ENCODE measurements around the gene FAF1. TPM values are rescaled to one million over a fixed set of nuclear protein-coding genes. Genes with fewer than 3 reads are reported as not detected.

FAF1 gene
- total and polyA plus RNA-seq, 9 of the 15 experiments (the other 6 are each of a cell fraction or from before 2014, with no cell fraction given): 48.7 to 225 (median 118) TPM

DNA sequence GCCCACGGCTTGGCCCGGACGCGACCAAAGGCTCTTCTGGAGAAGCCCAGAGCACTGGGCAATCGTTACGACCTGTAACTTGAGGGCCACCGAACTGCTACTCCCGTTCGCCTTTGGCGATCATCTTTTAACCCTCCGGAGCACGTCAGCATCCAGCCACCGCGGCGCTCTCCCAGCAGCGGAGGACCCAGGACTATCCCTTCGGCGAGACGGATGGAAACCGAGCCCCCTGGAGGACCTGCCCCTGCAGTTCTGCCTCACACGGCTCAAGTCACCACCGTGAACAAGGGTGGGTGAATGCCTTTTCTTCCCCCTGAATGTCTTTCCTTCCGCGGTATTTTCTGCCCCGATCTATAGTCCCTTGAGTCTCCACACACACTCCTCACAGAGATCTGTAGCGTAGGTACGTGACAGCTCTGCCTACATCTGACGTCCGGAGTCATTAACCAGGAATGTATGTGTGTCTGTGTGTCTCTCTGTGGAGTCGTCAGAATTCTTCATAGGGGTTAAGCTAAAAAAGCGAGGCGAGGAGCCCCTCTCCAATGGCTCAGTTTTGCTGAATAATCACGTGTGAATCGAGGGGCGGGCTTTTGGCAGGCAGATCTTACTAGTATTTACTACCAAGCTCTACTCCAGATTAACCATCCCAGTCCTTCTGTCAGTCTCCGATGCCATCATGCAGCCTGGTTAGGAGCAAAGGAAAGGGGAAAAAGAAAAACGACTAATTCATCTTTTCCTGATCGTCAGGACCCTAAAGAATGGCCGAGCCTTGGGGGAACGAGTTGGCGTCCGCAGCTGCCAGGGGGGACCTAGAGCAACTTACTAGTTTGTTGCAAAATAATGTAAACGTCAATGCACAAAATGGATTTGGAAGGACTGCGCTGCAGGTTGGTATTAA lies 9.8 kb upstream of the FAF1 start, which contains the start of gene CDKN2C (continued):
- TF ChIP-seq, protein P1, sequence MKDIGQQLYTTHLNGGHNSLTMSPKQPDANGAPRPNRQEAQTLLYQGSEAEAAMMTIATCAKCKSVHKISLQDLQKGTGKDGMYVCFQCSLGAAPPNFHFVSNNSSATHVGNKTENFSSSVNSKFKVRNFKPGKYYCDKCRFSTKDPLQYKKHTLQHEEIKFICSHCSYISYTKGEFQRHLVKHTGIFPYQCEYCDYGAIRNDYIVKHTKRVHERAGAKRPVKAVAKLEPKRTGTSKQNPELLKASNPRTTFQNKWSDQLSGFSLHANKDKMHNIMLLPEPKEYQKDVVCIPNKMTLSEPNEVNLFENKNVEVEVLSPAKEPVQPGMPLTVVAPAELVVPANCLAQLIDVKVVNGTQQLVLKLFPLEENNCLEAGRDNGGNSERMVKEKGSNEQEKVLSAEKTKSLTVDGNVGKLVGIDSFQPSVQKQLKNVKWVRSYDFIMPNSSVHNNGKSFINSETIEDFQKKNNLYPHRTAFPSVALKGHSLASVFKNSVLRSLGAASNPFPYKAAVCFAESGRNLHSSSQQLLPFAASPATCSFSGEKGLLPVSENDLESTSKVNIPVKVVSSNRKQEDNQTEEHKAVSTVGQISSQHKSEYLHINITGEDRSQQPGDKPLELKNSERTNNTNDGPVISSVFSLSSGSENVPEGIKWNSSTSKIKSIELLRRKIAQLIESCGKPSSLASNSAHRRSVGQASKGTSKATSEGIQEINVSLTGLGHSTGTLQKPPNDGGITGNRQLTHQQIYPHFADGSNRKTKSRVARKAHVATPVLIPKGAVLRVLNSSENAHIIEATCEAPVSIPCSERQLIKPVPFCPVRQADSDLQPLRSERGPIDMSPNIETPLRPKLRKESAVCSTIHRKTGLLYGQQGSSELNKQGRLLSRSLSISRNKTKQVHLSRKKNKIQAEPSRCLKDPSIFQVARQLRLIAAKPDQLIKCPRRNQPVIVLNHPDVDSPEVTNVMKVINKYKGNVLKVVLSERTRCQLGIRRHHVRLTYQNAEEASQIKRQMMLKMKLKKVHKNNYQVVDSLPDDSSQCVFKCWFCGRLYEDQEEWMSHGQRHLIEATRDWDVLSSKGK (CRISPR knock-in tag; IDR thresholded peaks at IDR 0.05): no peak
- TF ChIP-seq MAZ (CRISPR knock-in tag; conservative IDR thresholded peaks at IDR 0.05 in 1 of 2, IDR thresholded peaks at IDR 0.05 in 1 of 2) (peak; percentile 43 to 47; a peak in 3 of 4 replicates), ZC3H8 (IDR thresholded peaks at IDR 0.05) (no peak), ZNF165 (CRISPR knock-in tag; IDR thresholded peaks at IDR 0.05; ENCODE audit: borderline replicate concordance) (0 out of 2 replicates have a peak, but pooled peaks have one; percentile 52), HDAC1 (IDR thresholded peaks at IDR 0.05) (peak in 1 of 2 experiments; percentile 62; a peak in 1 of 4 replicates), L3MBTL2 (IDR thresholded peaks at IDR 0.05) (peak; percentile 34; the same call in 1 of the 2 replicates), ESRRB (CRISPR knock-in tag; IDR thresholded peaks at IDR 0.05; ENCODE audit: borderline replicate concordance) (no peak), E2F3 (CRISPR knock-in tag; IDR thresholded peaks at IDR 0.05) (0 out of 2 replicates have a peak, but pooled peaks have one; percentile 22), FOXM1 (IDR thresholded peaks at IDR 0.05; ENCODE audit: low read depth) (no peak), FOXM1 (CRISPR knock-in tag; IDR thresholded peaks at IDR 0.05; ENCODE audit: low read depth) (0 out of 2 replicates have a peak, but pooled peaks have one; percentile 50), NFIX (CRISPR knock-in tag; IDR thresholded peaks at IDR 0.05; ENCODE audit: low read depth) (no peak), ZNF436 (CRISPR knock-in tag; IDR thresholded peaks at IDR 0.05) (no peak), HSF4 (CRISPR knock-in tag; IDR thresholded peaks at IDR 0.05; ENCODE audit: borderline replicate concordance) (no peak), SMAD3 (CRISPR knock-in tag; conservative IDR thresholded peaks at IDR 0.05) (no peak), HDGF (IDR thresholded peaks at IDR 0.05) (0 out of 2 replicates have a peak, but pooled peaks have one; percentile 11), NEUROD1 (IDR thresholded peaks at IDR 0.05; ENCODE audit: borderline replicate concordance, low read depth, low read length, partially characterized antibody) (peak; percentile 9), ZBTB7A (IDR thresholded peaks at IDR 0.05; ENCODE audit: borderline replicate concordance, control insufficient read depth, low read depth, low read length) (peak; percentile 63; the same call in 1 of the 2 replicates), RBM34 (IDR thresholded peaks at IDR 0.05; ENCODE audit: borderline replicate concordance, insufficient read depth, low read length) (no peak), THRAP3 (IDR thresholded peaks at IDR 0.05; ENCODE audit: borderline replicate concordance) (no peak)
- TF ChIP-seq, protein P2, sequence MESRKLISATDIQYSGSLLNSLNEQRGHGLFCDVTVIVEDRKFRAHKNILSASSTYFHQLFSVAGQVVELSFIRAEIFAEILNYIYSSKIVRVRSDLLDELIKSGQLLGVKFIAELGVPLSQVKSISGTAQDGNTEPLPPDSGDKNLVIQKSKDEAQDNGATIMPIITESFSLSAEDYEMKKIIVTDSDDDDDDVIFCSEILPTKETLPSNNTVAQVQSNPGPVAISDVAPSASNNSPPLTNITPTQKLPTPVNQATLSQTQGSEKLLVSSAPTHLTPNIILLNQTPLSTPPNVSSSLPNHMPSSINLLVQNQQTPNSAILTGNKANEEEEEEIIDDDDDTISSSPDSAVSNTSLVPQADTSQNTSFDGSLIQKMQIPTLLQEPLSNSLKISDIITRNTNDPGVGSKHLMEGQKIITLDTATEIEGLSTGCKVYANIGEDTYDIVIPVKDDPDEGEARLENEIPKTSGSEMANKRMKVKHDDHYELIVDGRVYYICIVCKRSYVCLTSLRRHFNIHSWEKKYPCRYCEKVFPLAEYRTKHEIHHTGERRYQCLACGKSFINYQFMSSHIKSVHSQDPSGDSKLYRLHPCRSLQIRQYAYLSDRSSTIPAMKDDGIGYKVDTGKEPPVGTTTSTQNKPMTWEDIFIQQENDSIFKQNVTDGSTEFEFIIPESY (CRISPR knock-in tag; IDR thresholded peaks at IDR 0.05): peak; percentile 28; the same call in 1 of the 2 replicates
- TF ChIP-seq, protein P3, sequence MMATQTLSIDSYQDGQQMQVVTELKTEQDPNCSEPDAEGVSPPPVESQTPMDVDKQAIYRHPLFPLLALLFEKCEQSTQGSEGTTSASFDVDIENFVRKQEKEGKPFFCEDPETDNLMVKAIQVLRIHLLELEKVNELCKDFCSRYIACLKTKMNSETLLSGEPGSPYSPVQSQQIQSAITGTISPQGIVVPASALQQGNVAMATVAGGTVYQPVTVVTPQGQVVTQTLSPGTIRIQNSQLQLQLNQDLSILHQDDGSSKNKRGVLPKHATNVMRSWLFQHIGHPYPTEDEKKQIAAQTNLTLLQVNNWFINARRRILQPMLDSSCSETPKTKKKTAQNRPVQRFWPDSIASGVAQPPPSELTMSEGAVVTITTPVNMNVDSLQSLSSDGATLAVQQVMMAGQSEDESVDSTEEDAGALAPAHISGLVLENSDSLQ (IDR thresholded peaks at IDR 0.05): peak; percentile 78

Measured in K562 (cell line).